GM12892 (cell line): ENCODE measurements around the gene SHB.

Experiments used
- POLR2A ChIP-seq: IDR thresholded peaks from 2 replicates; pipeline ENCODE4 v1.6.1; 2011; ENCODE audit warnings: low read depth, low read length, control low read depth
- POLR2AphosphoS5 ChIP-seq: IDR thresholded peaks from 2 replicates; pipeline ENCODE4 v1.6.1; 2011; ENCODE audit warnings: low read depth, low read length, control low read depth

DNA sequence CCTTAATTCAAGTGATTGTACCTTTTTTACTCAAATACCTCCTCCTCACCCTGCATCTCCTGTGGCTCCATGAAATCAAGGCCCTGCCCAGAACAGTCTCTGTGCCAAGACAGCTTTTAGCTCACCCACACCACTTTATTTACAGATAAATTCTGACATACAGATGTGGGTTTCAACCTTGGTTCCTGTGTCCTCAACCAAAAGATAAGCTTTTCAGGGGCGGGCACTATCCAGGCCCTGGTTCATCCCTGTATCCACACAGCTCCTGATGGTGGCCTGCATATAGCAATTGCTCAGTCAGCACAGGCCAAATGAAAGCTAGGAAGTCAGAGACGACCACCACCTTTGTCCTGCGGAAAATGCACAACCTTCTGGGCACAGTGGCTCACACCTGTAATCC, 8.3 kb downstream of the SHB start:
- TF ChIP-seq POLR2AphosphoS5 (no peak), POLR2A (no peak)
